ENCODE measurements around the gene PRDX5. TPM values are rescaled to one million over a fixed set of nuclear protein-coding genes. Genes with fewer than 3 reads are reported as not detected.

The PRDX5 gene
- total RNA-seq, 6 experiments from 2014 or later = 161 to 207 (median 186) TPM

GRCh38 chr11:64291752-64292459, 26.0 kb upstream of the PRDX5 start:
- TF ChIP-seq CTCF (IDR thresholded peaks at IDR 0.05) = no peak
- Mint-ChIP-seq H3K4me1 (ENCODE audit: low read depth) (peaks cover under 1% of the 10 kb centered on the region; the same call in 1 of the 2 replicates), H3K36me3 (ENCODE audit: low read depth) (no peaks in the 10 kb centered on the region), H3K9me3 (no peaks in the 10 kb centered on the region), H3K27ac (no peak overlapping the region), H3K4me3 (no peak overlapping the region), H3K27me3 (ENCODE audit: insufficient read depth) (peaks cover 53% of the 10 kb centered on the region)
- no peak for DNase-seq

GRCh38 chr11:64292460-64293254, 25.3 kb upstream of the PRDX5 start:
- H3K4me3 Mint-ChIP-seq = no peak overlapping the region
- H3K9me3 Mint-ChIP-seq = no peaks in the 10 kb centered on the region
- H3K4me1 Mint-ChIP-seq (ENCODE audit: low read depth) = no peaks in the 10 kb centered on the region
- H3K27ac Mint-ChIP-seq = no peak overlapping the region
- peaks cover 58% of the 10 kb centered on the region for H3K27me3 Mint-ChIP-seq (ENCODE audit: insufficient read depth)
- no peaks in the 10 kb centered on the region for H3K36me3 Mint-ChIP-seq (ENCODE audit: low read depth)
- TF ChIP-seq CTCF (IDR thresholded peaks at IDR 0.05) = no peak
- no peak for DNase-seq

- Mint-ChIP-seq H3K36me3 (ENCODE audit: low read depth) (no peaks in the 10 kb centered on the region), H3K4me1 (ENCODE audit: low read depth) (no peaks in the 10 kb centered on the region), H3K27ac (no peak overlapping the region), H3K27me3 (ENCODE audit: insufficient read depth) (peaks cover 70% of the 10 kb centered on the region), H3K4me3 (no peak overlapping the region), H3K9me3 (no peaks in the 10 kb centered on the region)
- no peak for TF ChIP-seq CTCF (IDR thresholded peaks at IDR 0.05)
- DNase-seq = no peak
Measured at GRCh38 chr11:64294774-64295173, 23.1 kb upstream of the PRDX5 start.

- Mint-ChIP-seq H3K27me3 (ENCODE audit: insufficient read depth) (peaks cover 71% of the 10 kb centered on the region), H3K9me3 (no peaks in the 10 kb centered on the region)
Measured at GRCh38 chr11:64295760-64296159, 22.2 kb upstream of the PRDX5 start.

GRCh38 chr11:64296236-64296635, 21.7 kb upstream of the PRDX5 start:
- Mint-ChIP-seq H3K4me1 (ENCODE audit: low read depth) (peaks cover 8% of the 10 kb centered on the region), H3K36me3 (ENCODE audit: low read depth) (no peaks in the 10 kb centered on the region), H3K27ac (no peak overlapping the region), H3K9me3 (no peaks in the 10 kb centered on the region), H3K4me3 (no peak overlapping the region), H3K27me3 (ENCODE audit: insufficient read depth) (peaks cover 72% of the 10 kb centered on the region)
- no peak for DNase-seq
- TF ChIP-seq CTCF (IDR thresholded peaks at IDR 0.05) = no peak

More at GRCh38 chr11:64295760-64296159, 22.2 kb upstream of the PRDX5 start:
- Mint-ChIP-seq H3K27ac (no peak overlapping the region), H3K36me3 (ENCODE audit: low read depth) (no peaks in the 10 kb centered on the region), H3K4me1 (ENCODE audit: low read depth) (peaks cover 5% of the 10 kb centered on the region), H3K4me3 (no peak overlapping the region)
- DNase-seq = no peak
- no peak for TF ChIP-seq CTCF (IDR thresholded peaks at IDR 0.05)
